B cell (primary cell): ENCODE measurements around the gene TSPAN14. TPM values are rescaled to one million over a fixed set of nuclear protein-coding genes. Genes with fewer than 3 reads are reported as not detected.

Experiments used
- ATAC-seq: fragments of 200-7000 bp; cut with Tn5 transposase; one replicate; pipeline ENCODE4 v1.10.0; 2021; ENCODE audit warnings: low read depth, mild to moderate bottlenecking, moderate number of reproducible peaks, moderate library complexity
- CTCF ChIA-PET: fragments of 350-600 bp; sonication (Branson Sonifier 250); formaldehyde crosslinking; loops from one replicate; lab custom pipeline; 2021; ENCODE audit warnings: antibody characterized with exemption, inconsistent platforms; lab: Charles Lee
- POLR2A ChIA-PET: fragments of 350-600 bp; sonication (Branson Sonifier 250); formaldehyde crosslinking; loops from one replicate; lab custom pipeline; 2021; ENCODE audit warnings: antibody characterized with exemption; lab: Charles Lee
- DNase-seq: peaks from one replicate; pipeline ENCODE4 v3.0.0; 2013
- H2AFZ ChIP-seq: 2 replicates; pipeline ENCODE4 v1.6.1; 2012; ENCODE audit warnings: mild to moderate bottlenecking, low read depth, low read length; ENCODE audit not compliant: insufficient read depth, poor library complexity, severe bottlenecking
- H3K27ac ChIP-seq, 2 donors: 1 replicate in 1 of 2; 2 replicates in 1 of 2; pipeline ENCODE4 v1.5.1; 2012 to 2013; ENCODE audit warnings: low read length in 2 of 2, mild to moderate bottlenecking in 2 of 2, moderate library complexity in 1 of 2
- H3K27me3 ChIP-seq, 4 experiments: fragments of 200-600 bp in 1 of 4; sonication (generic) in 1 of 4; replicated peaks in 1 of 4; 1 replicate in 2 of 4; 2 replicates in 2 of 4; pipeline versions ENCODE4 v1.6.1 to v1.7.0; 2013 to 2016; ENCODE audit warnings: low read length in 3 of 4, mild to moderate bottlenecking in 2 of 4, mixed read lengths in 1 of 4, moderate library complexity in 1 of 4; ENCODE audit not compliant: insufficient read depth in 4 of 4, control insufficient read depth in 3 of 4; ENCODE audit errors: control extremely low read depth in 1 of 4
- H3K36me3 ChIP-seq, 2 experiments: replicated peaks in 1 of 2; 1 replicate in 1 of 2; 2 replicates in 1 of 2; pipeline versions ENCODE4 v1.6.1 to v1.7.1; 2013; ENCODE audit warnings: low read length in 1 of 2; ENCODE audit not compliant: insufficient read depth in 2 of 2, control insufficient read depth in 1 of 2; ENCODE audit errors: control extremely low read depth in 1 of 2, extremely low read depth in 1 of 2
- H3K4me1 ChIP-seq, 2 donors: fragments of 200-600 bp in 1 of 2; sonication (generic) in 1 of 2; 1 replicate in 1 of 2; 2 replicates in 1 of 2; pipeline versions ENCODE4 v1.5.1 to v1.6.1; 2013 to 2017; ENCODE audit warnings: low read length in 2 of 2; ENCODE audit not compliant: control insufficient read depth in 2 of 2, insufficient read depth in 2 of 2
- H3K4me2 ChIP-seq: replicated peaks from 2 replicates; pipeline ENCODE3; 2012; ENCODE audit warnings: mild to moderate bottlenecking, low read depth, low read length; ENCODE audit not compliant: poor library complexity, severe bottlenecking
- H3K4me3 ChIP-seq, 5 experiments: fragments of 200-600 bp in 1 of 5; sonication (generic) in 1 of 5; 1 replicate in 3 of 5; 2 replicates in 2 of 5; pipeline versions ENCODE4 v1.5.1 to v1.7.0; 2011 to 2016; ENCODE audit warnings: low read length in 4 of 5, mild to moderate bottlenecking in 4 of 5, low read depth in 2 of 5, control low read depth in 1 of 5, moderate library complexity in 1 of 5; ENCODE audit not compliant: insufficient read depth in 1 of 5; ENCODE audit errors: control extremely low read depth in 1 of 5, extremely low read depth in 1 of 5
- H3K79me2 ChIP-seq: fragments of 200-600 bp; sonication (generic); one replicate; pipeline ENCODE4 v1.6.0; 2016; ENCODE audit warnings: low read length; ENCODE audit not compliant: control insufficient read depth, insufficient read depth
- H3K9ac ChIP-seq: fragments of 200-600 bp; sonication (generic); 2 replicates; pipeline ENCODE4 v1.6.1; 2017; ENCODE audit warnings: mild to moderate bottlenecking, low read length, moderate library complexity
- H3K9me3 ChIP-seq, 3 donors: one replicate each; pipeline versions ENCODE4 v1.6.1 to v1.7.1; 2013; ENCODE audit warnings: low read length in 2 of 3; ENCODE audit not compliant: control insufficient read depth in 2 of 3, insufficient read depth in 1 of 3; ENCODE audit errors: control extremely low read depth in 1 of 3
- H4K20me1 ChIP-seq: 2 replicates; pipeline ENCODE4 v1.6.0; 2012; ENCODE audit warnings: mild to moderate bottlenecking, low read length; ENCODE audit not compliant: insufficient read depth, control insufficient read depth, poor library complexity, severe bottlenecking
- H3K27ac Mint-ChIP-seq: one replicate; pipeline ENCODE4 v1.8.0; 2021; ENCODE audit warnings: mixed read lengths
- H3K27me3 Mint-ChIP-seq: one replicate; pipeline ENCODE4 v1.8.0; 2021; ENCODE audit warnings: mixed read lengths
- H3K4me1 Mint-ChIP-seq: one replicate; pipeline ENCODE4 v1.8.0; 2021; ENCODE audit warnings: mixed read lengths
- H3K4me3 Mint-ChIP-seq: one replicate; pipeline ENCODE4 v1.8.0; 2021; ENCODE audit warnings: mixed read lengths
- H3K9me3 Mint-ChIP-seq: one replicate; pipeline ENCODE4 v1.8.0; 2022; ENCODE audit warnings: mixed read lengths; ENCODE audit not compliant: insufficient read depth
- EZH2 ChIP-seq: IDR thresholded peaks from 2 replicates; pipeline ENCODE4 v1.6.1; 2012; ENCODE audit warnings: borderline replicate concordance, low read depth, mild to moderate bottlenecking, moderate library complexity, low read length; ENCODE audit not compliant: insufficient read depth, poor library complexity, severe bottlenecking
- WGBS: methylation state at CpG from one replicate; pipeline ENCODE4 v1.1.5; 2013; ENCODE audit warnings: missing lambda C conversion rate; ENCODE audit not compliant: insufficient coverage; 5-methylcytosine and 5-hydroxymethylcytosine counted together
- intact Hi-C: fragments of 100-400 bp; cut with micrococcal nuclease; formaldehyde crosslinking; loops from one replicate; pipeline ENCODE4 v1.10.0; 2022
- polyA plus RNA-seq: library from polyadenylated mRNA; depleted of rRNA; stranded (reverse); fragments of >200 nt; gene quantifications from 2 replicates; pipeline ENCODE4 v1.2.3, GENCODE V29; 2012
- total RNA-seq, 2 donors: library from RNA; stranded (reverse); fragments of 120-200 nt in 1 of 2; gene quantifications; 1 replicate in 1 of 2; 2 replicates in 1 of 2; pipeline versions ENCODE4 v1.2.3 to v1.2.4, GENCODE V29; 2013 to 2022
- TF ChIP-seq, protein P1 (sequence below): fragments of 200-600 bp; IDR thresholded peaks from one replicate; pipeline ENCODE4 v1.8.0; 2022; ENCODE audit warnings: antibody characterized with exemption, mild to moderate bottlenecking

TSPAN14 gene
- total and polyA plus RNA-seq, 2 donors (not counting 1 experiment from before 2014, with no cell fraction given): 27.8 to 55.3 TPM

DNA sequence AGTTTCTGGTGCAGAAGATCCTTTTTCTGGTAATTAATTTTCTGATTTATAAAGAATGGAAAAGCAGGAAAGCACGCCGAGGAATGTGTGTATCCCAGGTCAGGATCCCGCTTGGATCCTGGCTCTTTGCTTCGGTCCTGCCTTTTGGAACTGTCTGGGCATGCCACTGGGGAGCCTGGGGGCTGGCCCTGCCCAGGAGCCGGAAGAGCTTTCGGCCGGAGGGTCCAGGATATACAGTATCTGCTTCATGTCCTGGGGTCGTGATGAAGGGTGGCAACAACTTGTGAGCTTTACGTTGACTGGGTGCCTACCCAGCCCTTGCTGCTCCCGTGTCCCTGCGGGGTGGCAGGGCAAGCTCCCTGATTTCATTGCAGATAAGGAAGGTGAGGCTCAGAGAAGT is 86.0 kb downstream of the TSPAN14 start:
- Histone ChIP-seq H3K4me3 (peak overlapping the region in 1 of 5 experiments; percentile 50), H4K20me1 (no peaks in the 10 kb centered on the region), H3K36me3 (no peaks in the 10 kb centered on the region), H3K9me3 (no peaks in the 10 kb centered on the region), H3K79me2 (no peaks in the 10 kb centered on the region), H2AFZ (no peak overlapping the region), H3K4me2 (peak overlapping the region; percentile 66), H3K9ac (no peak overlapping the region), H3K27ac (peak overlapping the region; percentile 61 to 71), H3K27me3 (no peaks in the 10 kb centered on the region), H3K4me1 (peaks cover 33 to 53% of the 10 kb centered on the region in 2 donors)
- Mint-ChIP-seq H3K4me1 (peaks cover 53% of the 10 kb centered on the region), H3K27ac (peak overlapping the region; percentile 83), H3K27me3 (no peaks in the 10 kb centered on the region), H3K4me3 (peak overlapping the region; percentile 75), H3K9me3 (no peaks in the 10 kb centered on the region)
- intact Hi-C loops: no loop called here
- CTCF ChIA-PET: interaction anchor here (1.1 kb wide), 1 partner anchor 35 kb away, joined by 6 read pairs; no protein-coding TSS in a partner anchor
- DNase-seq (no peak), ATAC-seq (no peak)
- POLR2A ChIA-PET: no interaction called here
- 87% methylated on average over 11 of the region's 11 CpGs for WGBS
- TF ChIP-seq EZH2: no peak
- TF ChIP-seq, protein P1, sequence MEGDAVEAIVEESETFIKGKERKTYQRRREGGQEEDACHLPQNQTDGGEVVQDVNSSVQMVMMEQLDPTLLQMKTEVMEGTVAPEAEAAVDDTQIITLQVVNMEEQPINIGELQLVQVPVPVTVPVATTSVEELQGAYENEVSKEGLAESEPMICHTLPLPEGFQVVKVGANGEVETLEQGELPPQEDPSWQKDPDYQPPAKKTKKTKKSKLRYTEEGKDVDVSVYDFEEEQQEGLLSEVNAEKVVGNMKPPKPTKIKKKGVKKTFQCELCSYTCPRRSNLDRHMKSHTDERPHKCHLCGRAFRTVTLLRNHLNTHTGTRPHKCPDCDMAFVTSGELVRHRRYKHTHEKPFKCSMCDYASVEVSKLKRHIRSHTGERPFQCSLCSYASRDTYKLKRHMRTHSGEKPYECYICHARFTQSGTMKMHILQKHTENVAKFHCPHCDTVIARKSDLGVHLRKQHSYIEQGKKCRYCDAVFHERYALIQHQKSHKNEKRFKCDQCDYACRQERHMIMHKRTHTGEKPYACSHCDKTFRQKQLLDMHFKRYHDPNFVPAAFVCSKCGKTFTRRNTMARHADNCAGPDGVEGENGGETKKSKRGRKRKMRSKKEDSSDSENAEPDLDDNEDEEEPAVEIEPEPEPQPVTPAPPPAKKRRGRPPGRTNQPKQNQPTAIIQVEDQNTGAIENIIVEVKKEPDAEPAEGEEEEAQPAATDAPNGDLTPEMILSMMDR: no peak

DNA sequence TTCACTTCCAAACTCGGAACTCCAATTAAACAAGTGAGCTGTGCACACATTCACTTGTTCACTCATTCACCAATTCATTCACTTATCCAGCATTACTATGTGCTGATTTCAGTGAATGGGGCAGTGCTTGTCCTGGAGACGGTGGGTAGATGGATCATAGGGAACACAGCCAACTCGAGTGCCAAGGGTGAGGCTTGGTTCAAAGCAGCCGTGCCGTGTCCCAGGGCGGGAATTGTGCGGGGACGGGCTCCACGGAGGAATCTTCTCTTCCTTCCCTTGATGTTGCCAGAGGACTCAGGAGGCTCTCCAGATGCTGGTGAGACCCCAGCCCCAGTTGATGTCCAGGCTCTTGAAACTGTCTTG is 86.5 kb downstream of the TSPAN14 start:
- no peaks in the 10 kb centered on the region for H3K27me3 ChIP-seq
- ATAC-seq: no peak
- peak overlapping the region; percentile 63 for H2AFZ ChIP-seq
- peak overlapping the region in 3 of 5 experiments; percentile 15 to 50 (median 28) for H3K4me3 ChIP-seq
- H3K4me2 ChIP-seq: peak overlapping the region; percentile 66
- H3K79me2 ChIP-seq: no peaks in the 10 kb centered on the region
- intact Hi-C loops: no loop called here
- TF ChIP-seq EZH2: no peak
- TF ChIP-seq, protein P1: no peak
- CTCF ChIA-PET: interaction anchor here (0.7 kb wide), 1 partner anchor 129 kb away, joined by 3 read pairs; no protein-coding TSS in a partner anchor
- H3K9me3 ChIP-seq: no peaks in the 10 kb centered on the region
- H3K4me3 Mint-ChIP-seq: peak overlapping the region; percentile 75
- H3K27ac Mint-ChIP-seq: peak overlapping the region; percentile 83
- peak overlapping the region; percentile 46 for H3K9ac ChIP-seq
- peaks cover 50% of the 10 kb centered on the region for H3K4me1 Mint-ChIP-seq
- no peaks in the 10 kb centered on the region for H3K36me3 ChIP-seq
- WGBS: 77% methylated on average over 8 of the region's 9 CpGs
- H3K27me3 Mint-ChIP-seq: no peaks in the 10 kb centered on the region
- peaks cover 33 to 49% of the 10 kb centered on the region in 2 donors for H3K4me1 ChIP-seq
- H4K20me1 ChIP-seq: no peaks in the 10 kb centered on the region
- no peaks in the 10 kb centered on the region for H3K9me3 Mint-ChIP-seq
- POLR2A ChIA-PET: no interaction called here
- H3K27ac ChIP-seq: peak overlapping the region; percentile 61 to 71
- DNase-seq: no peak
